K562 (cell line): Measurements from ENCODE around the gene MSL2. TPM values are rescaled to one million over a fixed set of nuclear protein-coding genes. Genes with fewer than 3 reads are reported as not detected.

Experiments used
- BRCA1 ChIP-seq, 2 experiments: fragments of 450-650 bp in 1 of 2; sonication (generic) in 1 of 2; formaldehyde crosslinking in 1 of 2; IDR thresholded peaks; 2 replicates each; pipeline versions ENCODE4 v1.5.0 to v1.6.1; 2017 to 2020; ENCODE audit warnings: mild to moderate bottlenecking in 1 of 2, missing genetic modification reagents in 1 of 2
- C11orf30 ChIP-seq: fragments of 450-650 bp; IDR thresholded peaks from 2 replicates; pipeline ENCODE4 v1.6.1; 2016; ENCODE audit warnings: low read depth, mild to moderate bottlenecking
- CREB5 ChIP-seq: fragments of 250-450 bp; sonication (Bioruptor Pico); IDR thresholded peaks from 2 replicates; pipeline ENCODE4 v1.5.0; 2020; ENCODE audit warnings: mild to moderate bottlenecking
- KLF10 ChIP-seq: fragments of 250-450 bp; sonication (Bioruptor Pico); IDR thresholded peaks from 2 replicates; pipeline ENCODE4 v1.6.1; 2021; ENCODE audit warnings: matching md5 sums
- NFE2 ChIP-seq: IDR thresholded peaks from 2 replicates; pipeline ENCODE4 v1.6.1; 2014; ENCODE audit warnings: antibody characterized with exemption, low read depth
- NR2F6 ChIP-seq: fragments of 450-650 bp; formaldehyde crosslinking; IDR thresholded peaks from 2 replicates; pipeline ENCODE4 v1.4.0; 2020; ENCODE audit warnings: mild to moderate bottlenecking
- ZFP36 ChIP-seq: fragments of 150-350 bp; IDR thresholded peaks from 2 replicates; pipeline ENCODE4 v1.6.1; 2018; ENCODE audit warnings: low read length, low read depth; ENCODE audit not compliant: partially characterized antibody
- polyA plus RNA-seq, 8 experiments: library from polyadenylated mRNA; depleted of rRNA in 4 of 8; stranded (reverse) in 5 of 8; unstranded in 3 of 8; fragments of >200 nt; fragmentation: Nextera tagmentation in 2 of 8; fragmentation: Illumina TruSeq in 1 of 8; extraction: Ambion mirVana in 2 of 8; extraction: Trizol in 1 of 8; gene quantifications; 2 replicates each; pipeline versions ENCODE4 v1.2.1 to v1.2.3, GENCODE V29; 2011 to 2014; ENCODE audit warnings: inconsistent platforms in 1 of 8, missing spikeins in 1 of 8
- total RNA-seq, 7 experiments: library from RNA; depleted of rRNA in 6 of 7; stranded (reverse); fragments of >200 nt in 6 of 7; fragmentation: Illumina TruSeq in 2 of 7; extraction: Trizol in 2 of 7; gene quantifications; 2 replicates each; pipeline versions ENCODE4 v1.2.1 to v1.2.3, GENCODE V29; 2011 to 2021; ENCODE audit warnings: low replicate concordance in 1 of 7
- TF ChIP-seq, protein P1 (sequence below), 2 experiments: fragments of 450-650 bp; formaldehyde crosslinking in 1 of 2; IDR thresholded peaks; 2 replicates each; pipeline versions ENCODE4 v1.4.0 to v1.6.1; 2014 to 2020; ENCODE audit warnings: mild to moderate bottlenecking in 2 of 2, borderline replicate concordance in 1 of 2, low read depth in 1 of 2

The MSL2 gene
- total and polyA plus RNA-seq, 9 of the 15 experiments (the other 6 are each of a cell fraction or from before 2014, with no cell fraction given) = 1.9 to 19.9 (median 9.1) TPM

- TF ChIP-seq, protein P1, sequence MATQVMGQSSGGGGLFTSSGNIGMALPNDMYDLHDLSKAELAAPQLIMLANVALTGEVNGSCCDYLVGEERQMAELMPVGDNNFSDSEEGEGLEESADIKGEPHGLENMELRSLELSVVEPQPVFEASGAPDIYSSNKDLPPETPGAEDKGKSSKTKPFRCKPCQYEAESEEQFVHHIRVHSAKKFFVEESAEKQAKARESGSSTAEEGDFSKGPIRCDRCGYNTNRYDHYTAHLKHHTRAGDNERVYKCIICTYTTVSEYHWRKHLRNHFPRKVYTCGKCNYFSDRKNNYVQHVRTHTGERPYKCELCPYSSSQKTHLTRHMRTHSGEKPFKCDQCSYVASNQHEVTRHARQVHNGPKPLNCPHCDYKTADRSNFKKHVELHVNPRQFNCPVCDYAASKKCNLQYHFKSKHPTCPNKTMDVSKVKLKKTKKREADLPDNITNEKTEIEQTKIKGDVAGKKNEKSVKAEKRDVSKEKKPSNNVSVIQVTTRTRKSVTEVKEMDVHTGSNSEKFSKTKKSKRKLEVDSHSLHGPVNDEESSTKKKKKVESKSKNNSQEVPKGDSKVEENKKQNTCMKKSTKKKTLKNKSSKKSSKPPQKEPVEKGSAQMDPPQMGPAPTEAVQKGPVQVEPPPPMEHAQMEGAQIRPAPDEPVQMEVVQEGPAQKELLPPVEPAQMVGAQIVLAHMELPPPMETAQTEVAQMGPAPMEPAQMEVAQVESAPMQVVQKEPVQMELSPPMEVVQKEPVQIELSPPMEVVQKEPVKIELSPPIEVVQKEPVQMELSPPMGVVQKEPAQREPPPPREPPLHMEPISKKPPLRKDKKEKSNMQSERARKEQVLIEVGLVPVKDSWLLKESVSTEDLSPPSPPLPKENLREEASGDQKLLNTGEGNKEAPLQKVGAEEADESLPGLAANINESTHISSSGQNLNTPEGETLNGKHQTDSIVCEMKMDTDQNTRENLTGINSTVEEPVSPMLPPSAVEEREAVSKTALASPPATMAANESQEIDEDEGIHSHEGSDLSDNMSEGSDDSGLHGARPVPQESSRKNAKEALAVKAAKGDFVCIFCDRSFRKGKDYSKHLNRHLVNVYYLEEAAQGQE (IDR thresholded peaks at IDR 0.05; ENCODE audit: borderline replicate concordance) = no peak
- TF ChIP-seq, protein P1 (CRISPR knock-in tag; IDR thresholded peaks at IDR 0.05; ENCODE audit: low read depth) = no peak
- TF ChIP-seq NR2F6 (CRISPR knock-in tag) = no peak
- TF ChIP-seq CREB5 (CRISPR knock-in tag) = no peak
- TF ChIP-seq BRCA1 (IDR thresholded peaks at IDR 0.05) = no peak
- no peak for TF ChIP-seq BRCA1 (CRISPR knock-in tag; IDR thresholded peaks at IDR 0.05)
- no peak for TF ChIP-seq ZFP36
- peak; percentile 39; the same call in 1 of the 2 replicates for TF ChIP-seq NFE2
- peak; percentile 38; the same call in 1 of the 2 replicates for TF ChIP-seq C11orf30
- TF ChIP-seq KLF10 = no peak
- TF ChIP-seq, all 486 proteins: peak for 5
Observed at GRCh38 chr3:136171097-136171542, 25.0 kb downstream of the MSL2 start (continued).
